GF-D8 (cell line): ENCODE data around the gene STAB1.

Source experiments
- DNase-seq: peaks from one replicate; lab custom pipeline; 2025; lab: John Stamatoyannopoulos, UW

Gene STAB1

GRCh38 chr3:52483577-52484381, 11.4 kb upstream of the STAB1 start:
- no peak for DNase-seq

DNA sequence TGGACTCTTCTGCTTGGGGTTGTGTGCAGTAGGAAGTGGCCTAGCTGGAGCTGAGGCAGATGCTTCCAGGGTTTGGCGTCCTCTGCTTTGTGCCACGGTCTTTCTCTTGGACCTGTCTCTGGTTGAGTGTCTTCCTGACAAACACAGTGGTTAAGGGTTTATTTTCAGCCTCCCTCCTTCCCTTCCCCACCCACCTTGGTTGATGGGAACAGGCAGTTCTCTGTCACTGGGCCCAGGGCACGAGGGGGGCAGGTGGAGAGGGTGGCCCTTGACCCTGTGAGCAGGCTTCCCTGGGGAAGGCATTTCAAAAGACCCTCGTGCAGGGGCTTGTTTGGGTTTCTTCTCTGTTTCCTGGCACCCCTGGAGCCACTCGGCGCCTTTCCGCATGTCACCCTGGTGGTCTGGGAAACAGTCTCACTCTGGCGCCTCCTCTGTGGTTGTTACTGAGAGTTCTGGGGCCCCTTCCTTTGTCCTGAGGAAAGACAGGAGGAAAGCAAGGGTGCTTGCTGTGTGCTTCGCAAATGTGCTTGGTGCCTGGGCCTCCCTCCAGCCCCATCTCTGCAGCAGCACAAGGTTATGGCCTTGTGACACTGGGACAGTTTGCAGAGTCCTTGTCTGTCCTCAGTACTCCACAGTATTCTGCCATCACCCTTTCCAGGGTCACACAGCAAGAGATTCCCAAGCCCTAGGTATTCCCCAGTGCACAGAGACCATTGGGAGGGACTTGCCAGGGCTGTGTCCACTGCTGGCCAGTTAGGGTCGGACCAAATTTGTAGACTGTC, 10.3 kb upstream of the STAB1 start:
- DNase-seq: no peak

DNA sequence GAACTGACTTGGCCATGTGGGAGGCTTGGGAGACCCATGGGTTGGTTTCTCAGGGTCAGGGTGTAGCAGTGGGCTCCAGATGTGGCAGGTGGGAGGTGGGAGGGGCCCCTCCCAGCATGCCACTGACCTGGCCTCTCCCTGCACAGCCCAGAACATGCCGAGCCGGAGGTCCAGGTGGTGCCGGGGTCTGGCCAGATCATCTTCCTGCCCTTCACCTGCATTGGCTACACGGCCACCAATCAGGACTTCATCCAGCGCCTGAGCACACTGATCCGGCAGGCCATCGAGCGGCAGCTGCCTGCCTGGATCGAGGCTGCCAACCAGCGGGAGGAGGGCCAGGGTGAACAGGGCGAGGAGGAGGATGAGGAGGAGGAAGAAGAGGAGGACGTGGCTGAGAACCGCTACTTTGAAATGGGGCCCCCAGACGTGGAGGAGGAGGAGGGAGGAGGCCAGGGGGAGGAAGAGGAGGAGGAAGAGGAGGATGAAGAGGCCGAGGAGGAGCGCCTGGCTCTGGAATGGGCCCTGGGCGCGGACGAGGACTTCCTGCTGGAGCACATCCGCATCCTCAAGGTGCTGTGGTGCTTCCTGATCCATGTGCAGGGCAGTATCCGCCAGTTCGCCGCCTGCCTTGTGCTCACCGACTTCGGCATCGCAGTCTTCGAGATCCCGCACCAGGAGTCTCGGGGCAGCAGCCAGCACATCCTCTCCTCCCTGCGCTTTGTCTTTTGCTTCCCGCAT, 7.9 kb upstream of the STAB1 start:
- no peak for DNase-seq

GRCh38 chr3:52487788-52488691, 7.1 kb upstream of the STAB1 start:
- DNase-seq: no peak

GRCh38 chr3:52488746-52489145, 6.4 kb upstream of the STAB1 start:
- no peak for DNase-seq

DNA sequence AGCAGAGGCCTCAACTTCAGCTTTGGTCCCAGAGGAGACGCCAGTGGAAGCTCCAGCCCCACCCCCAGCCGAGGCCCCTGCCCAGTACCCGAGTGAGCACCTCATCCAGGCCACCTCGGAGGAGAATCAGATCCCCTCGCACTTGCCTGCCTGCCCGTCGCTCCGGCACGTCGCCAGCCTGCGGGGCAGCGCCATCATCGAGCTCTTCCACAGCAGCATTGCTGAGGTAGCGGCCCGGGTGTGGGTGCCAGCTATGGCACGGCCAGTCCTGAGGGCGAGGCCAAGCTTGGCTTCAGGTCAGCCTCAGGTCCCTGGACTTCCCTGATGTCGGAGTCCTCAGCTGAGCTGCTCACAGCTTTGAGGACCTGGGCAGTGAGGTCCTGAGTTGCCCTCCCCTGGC, 5.7 kb upstream of the STAB1 start:
- DNase-seq: no peak

DNA sequence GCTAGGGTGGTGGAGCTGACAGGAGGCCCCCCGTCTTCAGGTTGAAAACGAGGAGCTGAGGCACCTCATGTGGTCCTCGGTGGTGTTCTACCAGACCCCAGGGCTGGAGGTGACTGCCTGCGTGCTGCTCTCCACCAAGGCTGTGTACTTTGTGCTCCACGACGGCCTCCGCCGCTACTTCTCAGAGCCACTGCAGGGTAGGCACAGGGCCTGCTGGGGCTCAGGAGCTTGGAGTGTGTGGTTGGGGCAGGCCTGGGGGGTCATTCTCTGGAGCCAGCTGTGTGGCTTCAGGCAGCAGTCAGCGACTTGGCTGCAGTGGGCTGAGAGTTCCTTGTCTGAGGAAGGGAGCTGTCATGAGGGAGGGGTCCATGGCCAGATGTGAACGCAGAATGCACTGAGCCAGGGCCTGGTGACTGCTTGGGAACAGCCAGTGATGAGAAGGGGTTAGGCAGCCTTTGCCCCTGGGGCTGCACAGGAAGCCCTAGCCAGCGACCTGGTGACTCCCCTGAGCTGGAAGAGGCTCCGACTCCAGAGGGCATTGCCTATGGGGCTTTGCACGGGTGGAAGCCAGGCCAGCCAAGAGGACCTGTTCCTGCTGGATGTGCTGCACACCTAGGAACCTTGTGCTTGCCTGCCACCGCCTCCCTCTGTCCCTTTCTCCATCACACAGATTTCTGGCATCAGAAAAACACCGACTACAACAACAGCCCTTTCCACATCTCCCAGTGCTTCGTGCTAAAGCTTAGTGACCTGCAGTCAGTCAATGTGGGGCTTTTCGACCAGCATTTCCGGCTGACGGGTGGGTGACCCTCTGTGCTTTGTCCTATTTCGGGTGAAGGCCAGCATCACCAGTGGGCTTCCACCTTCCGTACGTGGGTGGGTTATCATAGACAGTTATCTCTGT, 4.9 kb upstream of the STAB1 start:
- DNase-seq: no peak

DNA sequence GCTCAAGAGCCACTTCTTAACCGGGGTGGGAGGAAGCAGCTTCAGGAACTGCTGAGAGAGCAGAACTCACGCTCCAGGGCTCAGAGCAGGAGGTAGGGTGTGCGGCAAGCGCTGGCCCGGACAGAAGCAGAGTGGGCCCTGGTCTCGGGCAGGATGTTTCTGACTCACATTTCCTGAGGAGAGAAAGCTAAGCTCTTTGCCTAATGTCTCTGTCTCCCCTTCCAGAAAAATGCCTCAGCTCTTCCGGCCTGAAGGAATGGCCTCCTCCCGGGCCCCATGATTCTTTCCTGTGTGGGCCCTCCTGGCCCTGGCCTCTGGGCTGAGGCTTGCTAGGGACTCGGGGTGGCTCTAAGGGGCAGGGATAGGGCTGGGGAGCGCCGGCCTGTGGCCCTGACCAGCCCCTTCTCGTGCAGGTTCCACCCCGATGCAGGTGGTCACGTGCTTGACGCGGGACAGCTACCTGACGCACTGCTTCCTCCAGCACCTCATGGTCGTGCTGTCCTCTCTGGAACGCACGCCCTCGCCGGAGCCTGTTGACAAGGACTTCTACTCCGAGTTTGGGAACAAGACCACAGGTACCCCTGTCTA, 4.1 kb upstream of the STAB1 start:
- DNase-seq: no peak

DNA sequence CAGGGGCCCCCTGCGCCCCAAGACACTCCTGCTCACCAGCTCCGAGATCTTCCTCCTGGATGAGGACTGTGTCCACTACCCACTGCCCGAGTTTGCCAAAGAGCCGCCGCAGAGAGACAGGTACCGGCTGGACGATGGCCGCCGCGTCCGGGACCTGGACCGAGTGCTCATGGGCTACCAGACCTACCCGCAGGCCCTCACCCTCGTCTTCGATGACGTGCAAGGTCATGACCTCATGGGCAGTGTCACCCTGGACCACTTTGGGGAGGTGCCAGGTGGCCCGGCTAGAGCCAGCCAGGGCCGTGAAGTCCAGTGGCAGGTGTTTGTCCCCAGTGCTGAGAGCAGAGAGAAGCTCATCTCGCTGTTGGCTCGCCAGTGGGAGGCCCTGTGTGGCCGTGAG, 3.1 kb upstream of the STAB1 start:
- no peak for DNase-seq

DNA sequence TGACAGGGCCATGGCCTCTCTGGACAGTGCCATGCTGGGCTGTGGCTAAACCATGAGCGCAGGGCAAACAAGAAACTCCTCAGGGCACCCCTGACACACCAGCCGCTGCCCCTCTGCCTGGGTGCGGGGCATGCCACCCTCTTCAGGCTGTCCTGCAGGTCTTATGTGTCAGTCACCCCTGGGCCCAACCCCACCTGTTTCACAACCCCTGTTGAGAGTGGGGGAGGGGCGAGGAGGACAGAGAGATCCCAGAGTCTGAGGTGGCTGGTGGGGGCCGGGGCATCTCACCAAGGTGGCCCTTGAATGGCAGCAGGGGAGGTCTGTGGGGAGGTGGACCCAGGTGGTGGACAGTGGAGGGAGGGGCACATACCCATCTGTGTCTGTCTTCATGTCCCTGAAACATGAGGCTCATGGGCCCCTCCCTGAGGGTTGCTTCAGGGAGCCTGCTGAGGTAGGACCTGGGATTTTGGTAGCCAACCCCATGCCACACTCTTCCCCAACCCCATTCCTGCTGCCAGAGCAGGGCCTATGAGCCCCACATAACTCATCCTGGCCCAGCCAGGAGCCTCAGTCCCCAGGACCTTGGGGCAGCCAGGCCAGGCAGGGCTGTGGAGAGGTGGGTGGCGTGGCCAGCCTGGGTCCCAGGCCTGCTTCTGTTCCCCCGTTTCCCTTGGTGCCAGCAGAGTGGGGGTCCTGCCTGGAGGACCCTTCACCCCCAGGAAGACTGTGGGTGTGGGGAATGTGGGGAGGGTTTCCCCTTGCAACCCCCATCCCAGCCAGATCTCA, 1.7 kb upstream of the STAB1 start:
- DNase-seq: no peak

GRCh38 chr3:52494445-52494844, 693 bp upstream of the STAB1 start:
- DNase-seq: no peak

DNA sequence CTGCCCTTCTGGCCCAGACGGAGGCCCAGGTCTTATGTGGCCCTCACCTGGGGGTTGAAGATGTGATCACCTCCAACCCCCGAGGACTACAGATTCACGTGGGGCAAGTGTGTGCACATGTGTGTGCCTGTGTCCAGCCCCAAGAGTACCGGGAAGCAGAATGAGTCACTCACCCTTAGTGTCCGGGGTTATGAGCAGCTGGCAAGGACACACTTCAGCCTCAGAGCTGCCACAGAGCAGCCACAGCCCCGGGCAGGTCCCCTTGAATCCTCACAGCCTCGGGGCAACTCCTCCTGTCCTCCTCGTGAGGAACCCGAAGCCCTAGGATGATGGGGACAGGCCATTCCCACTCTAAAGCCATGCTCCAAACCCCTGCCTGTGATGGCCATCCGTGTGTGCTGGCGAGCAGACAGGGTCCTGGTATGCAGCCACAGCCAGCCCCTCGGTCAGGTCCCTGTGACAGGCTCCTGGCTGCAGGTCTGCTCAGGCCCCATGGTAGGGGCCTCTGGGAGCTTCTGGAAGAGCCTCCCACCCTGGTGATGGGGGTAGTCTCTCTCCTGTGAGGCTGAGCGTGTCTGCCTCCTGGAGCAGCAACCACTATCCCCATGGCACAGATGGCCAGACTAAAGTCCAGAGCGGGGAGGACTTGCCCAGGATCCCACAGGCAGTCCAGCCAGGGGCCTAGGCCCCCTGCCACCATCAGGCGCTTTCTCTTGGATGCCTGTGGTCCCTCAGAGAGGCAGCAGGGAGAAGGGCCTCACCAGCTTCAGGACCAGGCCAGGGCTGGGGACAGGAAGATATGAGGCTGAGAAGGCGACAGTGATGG, 852 bp downstream of the STAB1 start:
- DNase-seq: no peak

DNA sequence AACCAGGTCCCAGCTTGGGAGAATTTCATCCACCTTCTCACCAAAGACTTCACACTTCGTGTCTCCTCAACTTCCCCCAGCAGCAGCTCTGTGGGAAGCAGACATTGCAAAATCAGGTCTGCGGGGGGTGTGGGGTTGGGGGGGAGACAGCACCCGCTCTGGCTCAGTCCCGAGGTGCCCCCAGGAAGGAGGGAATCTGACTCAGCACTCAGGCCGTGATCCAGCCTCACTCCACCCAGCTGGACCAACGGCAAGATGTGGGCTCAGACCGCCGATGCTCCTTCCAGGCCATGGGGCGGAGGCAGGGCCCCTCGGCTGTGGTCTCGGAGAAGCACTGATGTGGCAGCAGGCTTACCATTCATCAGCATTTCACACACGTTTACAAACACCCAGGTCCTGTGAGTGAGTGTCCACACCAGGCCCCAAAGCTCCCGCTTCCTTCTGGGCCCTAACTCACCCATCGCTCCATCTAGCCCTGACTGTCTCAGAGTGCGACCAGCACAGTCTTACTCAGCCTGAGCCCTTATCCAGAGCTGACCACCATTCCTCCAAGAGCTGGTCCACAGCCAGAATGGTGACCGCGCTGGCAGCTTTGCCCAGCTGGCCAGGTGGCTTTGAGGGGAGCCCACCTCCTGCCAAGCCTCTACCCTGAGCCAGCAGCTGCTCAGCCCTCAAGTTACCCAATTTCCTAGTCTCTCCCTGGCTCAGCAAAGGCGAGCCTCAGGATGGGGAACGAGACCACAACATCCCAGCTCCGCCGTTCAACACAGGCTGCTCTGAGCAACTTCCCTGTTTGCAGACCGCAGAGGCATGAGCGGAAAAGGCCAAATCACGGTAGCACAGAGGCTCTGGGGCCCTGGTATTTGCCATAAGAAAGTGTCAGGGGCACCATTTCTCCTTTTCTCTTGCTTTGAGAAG, 3.3 kb downstream of the STAB1 start:
- DNase-seq: peak; percentile 98

- no peak for DNase-seq
These were observed 5.9 kb downstream of the STAB1 start for GRCh38 chr3:52501046-52501445.

GRCh38 chr3:52502001-52502400, 6.9 kb downstream of the STAB1 start:
- DNase-seq: no peak

DNA sequence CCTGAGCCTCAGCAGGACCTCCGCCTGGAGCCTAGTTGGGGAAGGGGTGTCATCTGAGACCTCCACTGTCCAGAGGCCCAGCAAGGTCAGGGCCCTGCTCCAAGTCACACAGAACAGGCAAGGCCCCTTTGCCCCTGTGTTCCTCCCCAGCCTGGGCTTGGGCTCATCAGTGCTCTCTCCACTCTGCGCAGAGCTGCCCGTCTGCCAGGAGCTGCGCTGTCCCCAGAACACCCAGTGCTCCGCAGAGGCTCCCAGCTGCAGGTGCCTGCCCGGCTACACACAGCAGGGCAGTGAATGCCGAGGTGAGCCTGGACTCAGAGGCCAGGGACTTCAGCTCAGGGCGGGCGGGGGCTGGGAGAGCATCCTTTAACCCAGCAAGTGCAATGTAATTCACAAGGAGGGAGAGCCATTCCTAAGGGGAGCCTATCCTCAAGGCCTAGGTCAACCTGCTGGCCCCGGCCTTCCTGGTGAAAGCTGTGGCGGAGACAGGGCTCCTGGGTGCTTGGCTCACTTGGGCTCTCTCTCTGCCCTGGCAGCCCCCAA, 7.7 kb downstream of the STAB1 start:
- no peak for DNase-seq

- no peak for DNase-seq
These were observed 8.8 kb downstream of the STAB1 start for GRCh38 chr3:52503788-52504424.
